ENCODE data around the gene ADNP.

Gene ADNP

GRCh38 chr20:50924261-50924920 lies 6.8 kb downstream of the ADNP start:
- H2BK15ac ChIP-seq (replicated peaks; ENCODE audit: low read depth): no peak overlapping the region
- H3K79me1 ChIP-seq (ENCODE audit: low read length): no peaks in the 10 kb centered on the region
- no peak overlapping the region for H2BK120ac ChIP-seq (ENCODE audit: low read depth, low read length)
- no peak overlapping the region for H4K8ac ChIP-seq (ENCODE audit: low read depth, low read length)
- no peak overlapping the region for H3K23ac ChIP-seq (ENCODE audit: low read length)
- WGBS (ENCODE audit: extremely low coverage, insufficient coverage, low lambda C conversion rate): no CpG with 5 or more reads among the region's 2 CpGs
- no peak overlapping the region for H3K56ac ChIP-seq (ENCODE audit: low read length)
- peaks cover 5% of the 10 kb centered on the region for H3K36me3 ChIP-seq (ENCODE audit: control insufficient read depth, insufficient read depth, low read length)
- peaks cover 8% of the 10 kb centered on the region for H3K4me1 ChIP-seq (ENCODE audit: control insufficient read depth, low read depth, low read length)
- no peak for DNase-seq
- H2BK5ac ChIP-seq (ENCODE audit: low read length): no peak overlapping the region
- no peak overlapping the region for H3K27ac ChIP-seq (ENCODE audit: low read depth, low read length)
- no peak overlapping the region for H3K18ac ChIP-seq (ENCODE audit: low read length)
- no peak overlapping the region for H2AK5ac ChIP-seq (ENCODE audit: low read length)
- no peak overlapping the region for H4K5ac ChIP-seq (ENCODE audit: low read length)
- H3K27me3 ChIP-seq (ENCODE audit: insufficient read depth, low read length, poor library complexity): no peaks in the 10 kb centered on the region
- H3K4me2 ChIP-seq (ENCODE audit: low read length): no peak overlapping the region
- H3K79me2 ChIP-seq (ENCODE audit: control insufficient read depth, insufficient read depth, low read length): peaks cover 92% of the 10 kb centered on the region
- no peak overlapping the region for H3K4me3 ChIP-seq (ENCODE audit: low read length)
- no peak overlapping the region for H3K4ac ChIP-seq (ENCODE audit: low read depth, low read length)
- H3K9ac ChIP-seq (ENCODE audit: low read length): no peak overlapping the region

- H3K27ac ChIP-seq (ENCODE audit: low read depth, low read length): no peak overlapping the region
- no peak overlapping the region for H4K8ac ChIP-seq (ENCODE audit: low read depth, low read length)
- no peaks in the 10 kb centered on the region for H3K79me1 ChIP-seq (ENCODE audit: low read length)
- H4K5ac ChIP-seq (ENCODE audit: low read length): no peak overlapping the region
- peaks cover 2% of the 10 kb centered on the region for H3K36me3 ChIP-seq (ENCODE audit: control insufficient read depth, insufficient read depth, low read length)
- peaks cover 92% of the 10 kb centered on the region for H3K79me2 ChIP-seq (ENCODE audit: control insufficient read depth, insufficient read depth, low read length)
- H3K9ac ChIP-seq (ENCODE audit: low read length): no peak overlapping the region
- no peaks in the 10 kb centered on the region for H3K4me1 ChIP-seq (ENCODE audit: control insufficient read depth, low read depth, low read length)
- H3K27me3 ChIP-seq (ENCODE audit: insufficient read depth, low read length, poor library complexity): no peaks in the 10 kb centered on the region
- WGBS (ENCODE audit: extremely low coverage, insufficient coverage, low lambda C conversion rate): no CpG with 5 or more reads among the region's 8 CpGs
- H3K56ac ChIP-seq (ENCODE audit: low read length): no peak overlapping the region
- H2AK5ac ChIP-seq (ENCODE audit: low read length): no peak overlapping the region
- no peak for DNase-seq
- H3K23ac ChIP-seq (ENCODE audit: low read length): no peak overlapping the region
- H3K18ac ChIP-seq (ENCODE audit: low read length): no peak overlapping the region
- H3K4ac ChIP-seq (ENCODE audit: low read depth, low read length): no peak overlapping the region
- no peak overlapping the region for H3K4me2 ChIP-seq (ENCODE audit: low read length)
- no peak overlapping the region for H2BK5ac ChIP-seq (ENCODE audit: low read length)
- no peak overlapping the region for H2BK120ac ChIP-seq (ENCODE audit: low read depth, low read length)
- H3K4me3 ChIP-seq (ENCODE audit: low read length): no peak overlapping the region
- no peak overlapping the region for H2BK15ac ChIP-seq (replicated peaks; ENCODE audit: low read depth)
Measured at GRCh38 chr20:50921803-50922501, 9.3 kb downstream of the ADNP start.

- no peak overlapping the region for H3K4me2 ChIP-seq (ENCODE audit: low read length)
- H2AK5ac ChIP-seq (ENCODE audit: low read length): no peak overlapping the region
- no peak overlapping the region for H3K27ac ChIP-seq (ENCODE audit: low read depth, low read length)
- H3K56ac ChIP-seq (ENCODE audit: low read length): no peak overlapping the region
- peaks cover 2% of the 10 kb centered on the region for H3K36me3 ChIP-seq (ENCODE audit: control insufficient read depth, insufficient read depth, low read length)
- no peaks in the 10 kb centered on the region for H3K4me1 ChIP-seq (ENCODE audit: control insufficient read depth, low read depth, low read length)
- no peak overlapping the region for H3K4ac ChIP-seq (ENCODE audit: low read depth, low read length)
- H3K9ac ChIP-seq (ENCODE audit: low read length): no peak overlapping the region
- no peak overlapping the region for H4K5ac ChIP-seq (ENCODE audit: low read length)
- no peak overlapping the region for H3K18ac ChIP-seq (ENCODE audit: low read length)
- no peak overlapping the region for H2BK5ac ChIP-seq (ENCODE audit: low read length)
- no peak overlapping the region for H2BK120ac ChIP-seq (ENCODE audit: low read depth, low read length)
- H3K79me2 ChIP-seq (ENCODE audit: control insufficient read depth, insufficient read depth, low read length): peaks cover 98% of the 10 kb centered on the region
- H2BK15ac ChIP-seq (replicated peaks; ENCODE audit: low read depth): no peak overlapping the region
- no peak for DNase-seq
- no peak overlapping the region for H3K23ac ChIP-seq (ENCODE audit: low read length)
- H3K79me1 ChIP-seq (ENCODE audit: low read length): no peaks in the 10 kb centered on the region
- no peaks in the 10 kb centered on the region for H3K27me3 ChIP-seq (ENCODE audit: insufficient read depth, low read length, poor library complexity)
- no peak overlapping the region for H3K4me3 ChIP-seq (ENCODE audit: low read length)
- no peak overlapping the region for H4K8ac ChIP-seq (ENCODE audit: low read depth, low read length)
Measured at GRCh38 chr20:50920997-50921396, 10.2 kb downstream of the ADNP start.

GRCh38 chr20:50919567-50919966 lies 11.7 kb downstream of the ADNP start:
- H3K4me2 ChIP-seq (ENCODE audit: low read length): no peak overlapping the region
- no peak overlapping the region for H2BK15ac ChIP-seq (replicated peaks; ENCODE audit: low read depth)
- peaks cover 95% of the 10 kb centered on the region for H3K79me2 ChIP-seq (ENCODE audit: control insufficient read depth, insufficient read depth, low read length)
- no peak overlapping the region for H3K9ac ChIP-seq (ENCODE audit: low read length)
- DNase-seq: no peak
- WGBS (ENCODE audit: extremely low coverage, insufficient coverage, low lambda C conversion rate): no CpG with 5 or more reads among the region's 6 CpGs
- no peak overlapping the region for H3K4me3 ChIP-seq (ENCODE audit: low read length)
- no peak overlapping the region for H3K27ac ChIP-seq (ENCODE audit: low read depth, low read length)
- H3K56ac ChIP-seq (ENCODE audit: low read length): no peak overlapping the region
- H3K23ac ChIP-seq (ENCODE audit: low read length): no peak overlapping the region
- no peak overlapping the region for H2AK5ac ChIP-seq (ENCODE audit: low read length)
- H3K27me3 ChIP-seq (ENCODE audit: insufficient read depth, low read length, poor library complexity): no peaks in the 10 kb centered on the region
- no peak overlapping the region for H2BK120ac ChIP-seq (ENCODE audit: low read depth, low read length)
- no peak overlapping the region for H4K5ac ChIP-seq (ENCODE audit: low read length)
- H3K4ac ChIP-seq (ENCODE audit: low read depth, low read length): no peak overlapping the region
- peaks cover 3% of the 10 kb centered on the region for H3K36me3 ChIP-seq (ENCODE audit: control insufficient read depth, insufficient read depth, low read length)
- no peaks in the 10 kb centered on the region for H3K79me1 ChIP-seq (ENCODE audit: low read length)
- H2BK5ac ChIP-seq (ENCODE audit: low read length): no peak overlapping the region
- H3K18ac ChIP-seq (ENCODE audit: low read length): no peak overlapping the region
- H3K4me1 ChIP-seq (ENCODE audit: control insufficient read depth, low read depth, low read length): no peaks in the 10 kb centered on the region
- H4K8ac ChIP-seq (ENCODE audit: low read depth, low read length): no peak overlapping the region

GRCh38 chr20:50918403-50918802 lies 12.8 kb downstream of the ADNP start:
- H4K8ac ChIP-seq (ENCODE audit: low read depth, low read length): no peak overlapping the region
- H3K79me2 ChIP-seq (ENCODE audit: control insufficient read depth, insufficient read depth, low read length): peaks cover 95% of the 10 kb centered on the region
- H3K23ac ChIP-seq (ENCODE audit: low read length): no peak overlapping the region
- no peaks in the 10 kb centered on the region for H3K27me3 ChIP-seq (ENCODE audit: insufficient read depth, low read length, poor library complexity)
- no peaks in the 10 kb centered on the region for H3K4me1 ChIP-seq (ENCODE audit: control insufficient read depth, low read depth, low read length)
- no peak overlapping the region for H3K4ac ChIP-seq (ENCODE audit: low read depth, low read length)
- H3K18ac ChIP-seq (ENCODE audit: low read length): no peak overlapping the region
- peaks cover 1% of the 10 kb centered on the region for H3K79me1 ChIP-seq (ENCODE audit: low read length)
- H2BK5ac ChIP-seq (ENCODE audit: low read length): no peak overlapping the region
- no peak overlapping the region for H2AK5ac ChIP-seq (ENCODE audit: low read length)
- H3K9ac ChIP-seq (ENCODE audit: low read length): no peak overlapping the region
- no peak overlapping the region for H3K56ac ChIP-seq (ENCODE audit: low read length)
- H4K5ac ChIP-seq (ENCODE audit: low read length): no peak overlapping the region
- no peak for DNase-seq
- no CpG with 5 or more reads among the region's 3 CpGs for WGBS (ENCODE audit: extremely low coverage, insufficient coverage, low lambda C conversion rate)
- no peak overlapping the region for H3K27ac ChIP-seq (ENCODE audit: low read depth, low read length)
- H2BK120ac ChIP-seq (ENCODE audit: low read depth, low read length): no peak overlapping the region
- no peak overlapping the region for H2BK15ac ChIP-seq (replicated peaks; ENCODE audit: low read depth)
- H3K4me2 ChIP-seq (ENCODE audit: low read length): no peak overlapping the region
- peaks cover 4% of the 10 kb centered on the region for H3K36me3 ChIP-seq (ENCODE audit: control insufficient read depth, insufficient read depth, low read length)
- H3K4me3 ChIP-seq (ENCODE audit: low read length): no peak overlapping the region

GRCh38 chr20:50916934-50917333 lies 14.3 kb downstream of the ADNP start:
- Histone ChIP-seq H3K56ac (ENCODE audit: low read length) (no peak overlapping the region), H2BK120ac (ENCODE audit: low read depth, low read length) (no peak overlapping the region), H3K27me3 (ENCODE audit: insufficient read depth, low read length, poor library complexity) (no peaks in the 10 kb centered on the region), H2BK15ac (replicated peaks; ENCODE audit: low read depth) (no peak overlapping the region), H3K36me3 (ENCODE audit: control insufficient read depth, insufficient read depth, low read length) (peaks cover 4% of the 10 kb centered on the region), H3K9ac (ENCODE audit: low read length) (no peak overlapping the region), H3K79me2 (ENCODE audit: control insufficient read depth, insufficient read depth, low read length) (peaks cover 91% of the 10 kb centered on the region), H3K4ac (ENCODE audit: low read depth, low read length) (no peak overlapping the region), H4K8ac (ENCODE audit: low read depth, low read length) (no peak overlapping the region), H3K4me2 (ENCODE audit: low read length) (no peak overlapping the region), H3K18ac (ENCODE audit: low read length) (no peak overlapping the region), H2BK5ac (ENCODE audit: low read length) (no peak overlapping the region), H3K79me1 (ENCODE audit: low read length) (peaks cover 1% of the 10 kb centered on the region), H2AK5ac (ENCODE audit: low read length) (no peak overlapping the region), H3K4me1 (ENCODE audit: control insufficient read depth, low read depth, low read length) (peaks cover under 1% of the 10 kb centered on the region), H4K5ac (ENCODE audit: low read length) (no peak overlapping the region), H3K27ac (ENCODE audit: low read depth, low read length) (no peak overlapping the region), H3K23ac (ENCODE audit: low read length) (no peak overlapping the region), H3K4me3 (ENCODE audit: low read length) (no peak overlapping the region)
- DNase-seq: no peak
- no CpG with 5 or more reads among the region's 3 CpGs for WGBS (ENCODE audit: extremely low coverage, insufficient coverage, low lambda C conversion rate)

All from mesendoderm (in vitro differentiated cells).